Measurements from ENCODE around the gene ARHGAP20.

ARHGAP20 gene, protein sequence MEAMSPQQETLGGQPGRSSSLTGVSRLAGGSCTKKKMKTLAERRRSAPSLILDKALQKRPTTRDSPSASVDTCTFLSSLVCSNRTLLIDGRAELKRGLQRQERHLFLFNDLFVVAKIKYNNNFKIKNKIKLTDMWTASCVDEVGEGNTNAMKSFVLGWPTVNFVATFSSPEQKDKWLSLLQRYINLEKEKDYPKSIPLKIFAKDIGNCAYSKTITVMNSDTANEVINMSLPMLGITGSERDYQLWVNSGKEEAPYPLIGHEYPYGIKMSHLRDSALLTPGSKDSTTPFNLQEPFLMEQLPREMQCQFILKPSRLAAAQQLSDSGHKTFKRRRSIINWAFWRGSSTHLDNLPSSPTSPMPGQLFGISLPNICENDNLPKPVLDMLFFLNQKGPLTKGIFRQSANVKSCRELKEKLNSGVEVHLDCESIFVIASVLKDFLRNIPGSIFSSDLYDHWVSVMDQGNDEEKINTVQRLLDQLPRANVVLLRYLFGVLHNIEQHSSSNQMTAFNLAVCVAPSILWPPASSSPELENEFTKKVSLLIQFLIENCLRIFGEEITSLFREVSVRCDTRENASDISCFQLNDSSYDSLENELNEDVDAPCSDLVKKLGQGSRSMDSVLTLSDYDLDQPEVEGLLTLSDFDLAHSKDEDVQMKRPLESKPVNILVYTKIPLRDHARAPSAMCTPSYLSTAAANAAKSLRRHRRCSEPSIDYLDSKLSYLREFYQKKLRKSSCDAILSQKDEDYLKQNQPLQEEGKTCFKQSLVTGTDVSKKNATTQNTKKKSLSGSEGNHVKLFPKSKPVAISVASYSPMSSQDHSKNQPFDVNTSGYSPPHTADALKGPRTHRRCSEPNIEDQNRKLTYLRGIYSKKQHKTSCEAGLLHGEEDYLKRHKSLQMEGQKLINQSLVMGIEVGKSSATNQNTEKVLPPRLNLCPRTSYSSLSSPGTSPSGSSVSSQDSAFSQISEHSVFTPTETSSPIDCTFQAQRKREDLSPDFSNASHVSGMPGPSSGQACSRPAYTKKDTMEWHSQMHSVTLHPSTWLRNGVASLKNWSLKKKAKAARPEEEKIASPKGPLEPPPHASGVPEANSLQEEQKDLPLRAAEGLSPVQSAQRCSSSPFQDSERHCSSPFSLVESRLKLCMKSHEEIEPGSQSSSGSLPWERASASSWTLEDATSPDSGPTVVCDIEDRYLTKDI

DNA sequence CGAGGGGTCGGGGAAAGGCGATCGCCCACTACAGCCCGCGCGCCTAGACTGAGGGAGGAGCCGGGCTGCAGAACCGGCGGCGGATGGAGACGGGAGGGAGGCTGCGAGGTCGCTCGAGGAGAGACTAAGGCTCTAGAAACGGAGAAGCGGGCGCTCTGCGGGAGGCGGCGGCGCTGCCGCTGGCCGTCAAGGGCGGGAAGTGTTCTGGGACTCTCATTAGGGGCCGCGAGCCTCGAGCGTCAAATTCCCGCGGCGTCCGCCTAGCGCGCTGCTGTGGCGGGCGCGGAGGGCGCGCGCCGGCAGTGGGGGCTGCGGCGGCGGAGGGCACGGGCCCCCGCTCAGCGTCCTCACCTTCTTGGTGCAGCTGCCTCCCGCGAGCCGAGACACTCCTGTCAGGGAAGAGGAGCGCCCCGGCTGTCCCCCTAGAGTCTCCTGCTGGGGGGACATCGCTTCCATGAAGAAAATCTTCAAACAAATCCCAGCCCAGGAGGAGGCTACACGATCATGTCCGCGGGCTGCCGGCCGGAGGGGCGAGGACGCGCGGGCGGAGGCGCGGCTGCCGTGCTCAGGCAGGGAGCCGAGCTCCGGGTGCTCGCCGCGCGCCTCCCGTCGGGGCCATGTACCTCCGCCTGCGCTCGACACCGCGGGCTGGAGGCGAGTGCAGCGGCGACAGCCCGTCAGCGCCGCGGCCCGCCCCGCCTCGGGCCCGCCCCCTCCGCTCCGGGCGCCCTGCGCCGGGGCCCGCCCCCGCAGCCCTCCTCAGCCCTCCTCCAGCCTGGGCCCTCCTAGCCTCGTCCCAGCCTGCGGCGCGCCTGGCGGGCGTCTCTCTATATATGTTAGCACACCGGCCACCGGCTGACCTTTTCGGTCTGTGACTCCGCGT, at the start of gene ARHGAP20:
Gene ARHGAP20, minus strand, starts transcription at position 662 of the 883 bp plus-strand sequence. Its CDS starts 206 bp downstream, at position 456.
- peak; percentile 13 for DNase-seq

DNA sequence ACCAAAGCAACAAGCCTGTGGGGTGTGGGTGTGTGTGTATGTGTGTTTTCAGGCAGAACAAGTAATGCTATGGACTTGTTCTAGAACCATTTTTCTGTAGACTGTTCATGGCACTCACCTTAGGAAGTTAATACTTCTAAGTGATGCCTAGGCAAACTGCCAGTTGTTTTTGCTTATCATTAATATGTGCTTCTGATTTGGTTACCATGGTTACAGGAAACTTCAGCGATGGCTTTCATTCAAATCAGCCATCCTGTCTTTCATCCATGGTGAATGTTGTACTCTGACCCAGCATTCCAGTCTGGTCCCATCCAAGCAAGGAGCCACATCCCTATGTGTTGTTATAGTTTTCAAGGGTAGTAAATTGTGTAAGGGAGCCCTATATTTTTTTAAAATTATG, 49.8 kb upstream of the ARHGAP20 start:
- no peak for DNase-seq

DNA sequence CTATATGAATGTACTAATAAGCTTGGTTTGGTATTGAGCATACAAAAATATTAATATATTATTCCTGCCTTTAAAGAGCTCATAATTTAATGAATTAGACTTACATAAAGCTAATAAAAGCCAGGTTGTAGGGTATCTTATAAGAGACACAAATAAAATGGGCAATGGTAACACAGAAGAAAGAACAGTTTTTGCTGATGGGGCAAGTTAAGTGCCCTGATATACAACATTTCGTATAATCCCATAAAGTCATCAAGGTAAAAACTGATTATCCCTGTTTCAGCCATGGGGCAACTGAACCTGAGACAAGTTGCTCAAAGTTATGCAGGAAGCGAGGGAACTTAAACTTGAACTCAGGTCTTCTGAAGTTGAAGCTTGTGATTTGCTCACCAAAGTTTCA, 48.9 kb upstream of the ARHGAP20 start:
- DNase-seq = no peak

DNA sequence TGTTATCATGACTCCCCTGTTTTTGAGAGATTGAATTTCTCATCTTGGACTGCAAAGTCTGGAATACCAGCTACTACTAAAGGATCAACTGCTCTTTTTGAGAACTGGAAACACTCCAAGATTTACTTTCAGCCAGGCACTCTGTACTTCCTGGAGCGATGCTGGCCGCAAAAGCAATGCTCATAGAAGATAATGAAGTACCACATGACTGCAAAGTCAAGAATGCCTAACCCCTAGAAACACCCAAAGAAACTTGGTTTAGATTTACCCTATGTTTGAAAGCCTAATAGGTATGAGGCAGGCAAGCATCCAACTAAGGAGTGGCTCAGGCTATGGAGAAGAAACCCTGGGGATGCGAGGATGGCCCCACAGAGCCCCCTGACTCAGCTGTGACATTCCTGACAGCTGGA, 47.7 kb upstream of the ARHGAP20 start:
- DNase-seq = peak; percentile 57

DNA sequence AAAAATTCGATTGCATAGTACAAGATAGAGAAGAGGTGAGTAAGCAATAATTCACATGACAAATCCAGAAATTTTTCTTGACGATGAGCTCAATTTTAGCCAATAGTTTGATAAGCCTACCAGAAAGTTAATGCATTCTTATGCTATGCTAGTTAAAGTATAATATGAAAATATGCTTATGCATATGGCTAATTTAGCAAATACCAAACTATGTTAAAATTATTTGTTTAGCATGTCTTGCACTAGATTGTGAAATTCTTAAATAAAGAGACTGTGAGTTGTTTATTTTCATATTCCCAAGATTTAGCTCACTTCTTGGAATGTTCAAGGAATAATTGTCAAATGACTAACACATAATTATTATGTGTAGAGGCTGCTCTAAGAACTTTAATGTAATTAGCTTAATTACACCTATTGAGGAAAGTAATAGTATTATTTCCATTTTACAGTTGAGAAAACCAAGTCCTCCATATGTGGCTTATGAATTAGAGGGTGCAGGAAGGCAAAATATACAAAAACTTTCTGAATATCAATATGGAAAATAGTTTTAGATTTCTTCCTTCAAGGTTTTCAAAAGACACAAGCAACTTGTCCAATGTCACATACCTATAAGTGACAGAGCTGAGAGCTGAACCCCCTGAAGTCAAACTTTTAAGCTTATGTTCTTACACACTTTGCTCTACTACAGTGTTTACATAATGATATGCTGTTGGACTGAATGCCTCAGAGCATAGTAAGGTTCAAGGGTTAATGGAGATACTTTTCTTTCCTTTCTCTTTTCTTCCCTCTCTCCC, 45.9 kb upstream of the ARHGAP20 start:
- DNase-seq = no peak

DNA sequence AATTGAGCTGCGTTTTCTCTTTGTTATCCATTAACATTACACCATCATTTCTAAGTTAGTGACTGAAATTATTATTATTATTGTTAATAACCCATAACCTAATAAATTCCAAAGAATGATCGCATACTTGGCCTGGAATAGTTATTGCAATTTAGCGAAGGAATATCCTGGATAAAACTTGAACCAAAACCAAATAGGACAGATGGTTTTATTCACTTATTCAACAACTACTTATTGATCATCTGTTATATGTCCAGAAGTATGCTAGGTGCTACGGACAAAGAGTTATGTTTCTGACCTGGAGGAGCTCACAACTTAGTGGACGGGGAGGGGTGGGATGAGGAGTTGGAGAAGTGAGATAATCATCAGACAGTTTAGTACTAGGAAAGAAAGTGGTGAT, 44.8 kb upstream of the ARHGAP20 start:
- no peak for DNase-seq

DNA sequence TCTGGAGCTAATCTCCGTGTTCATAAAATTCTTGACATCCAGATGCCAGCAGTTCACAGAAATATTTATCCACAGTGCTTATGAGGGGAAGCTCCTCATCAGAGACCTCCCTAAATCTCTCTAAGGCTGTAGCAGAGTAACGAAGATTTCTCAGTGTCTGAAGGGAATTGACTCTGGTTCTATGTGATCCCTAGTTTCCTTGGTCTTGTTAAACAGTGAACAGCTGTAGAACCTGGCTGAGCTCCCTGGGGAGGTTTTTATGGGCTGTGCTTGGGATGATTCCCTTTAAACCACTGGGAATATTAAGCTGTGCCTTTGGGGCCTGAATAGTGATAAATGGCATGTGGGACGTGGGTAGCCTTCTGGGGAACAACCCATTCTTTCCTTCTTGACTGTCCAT, 43.7 kb upstream of the ARHGAP20 start:
- no peak for DNase-seq

DNA sequence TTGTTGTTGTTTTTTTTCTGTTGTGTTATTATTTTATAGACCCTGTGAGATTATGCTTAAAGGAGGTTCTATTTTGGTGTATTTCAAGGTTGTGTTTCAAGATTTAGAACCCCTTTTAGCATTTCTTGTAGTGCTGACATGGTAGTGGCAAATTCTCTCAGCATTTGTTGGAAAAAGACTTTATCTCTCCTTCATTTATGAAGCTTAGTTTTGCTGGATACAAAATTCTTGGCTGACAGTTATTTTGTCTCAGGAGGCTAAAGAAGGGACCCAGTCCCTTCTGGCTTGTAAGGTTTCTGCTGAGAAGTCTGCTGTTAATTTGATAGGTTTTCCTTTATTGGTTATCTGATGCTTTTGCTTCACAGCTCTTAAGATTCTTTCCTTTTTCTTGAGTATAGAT, 40.7 kb upstream of the ARHGAP20 start:
- DNase-seq = no peak

DNA sequence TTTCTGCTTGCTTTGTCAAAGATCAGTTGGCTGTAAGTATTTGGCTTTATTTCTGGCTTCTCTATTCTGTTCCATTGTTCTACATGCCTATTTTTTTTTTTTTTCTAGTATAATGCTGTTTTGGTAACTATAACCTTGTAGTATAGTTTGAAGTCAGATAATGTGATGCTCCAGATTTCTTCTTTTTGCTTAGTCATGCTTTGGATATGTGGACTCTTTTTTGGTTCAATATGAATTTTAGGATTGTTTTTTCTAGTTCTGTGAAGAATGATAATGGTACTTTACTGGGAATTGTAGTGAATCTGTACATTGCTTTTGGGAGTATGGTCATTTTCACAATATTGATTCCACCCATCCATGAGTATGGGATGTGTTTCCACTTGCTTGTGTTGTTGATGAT, 37.9 kb upstream of the ARHGAP20 start:
- no peak for DNase-seq

DNA sequence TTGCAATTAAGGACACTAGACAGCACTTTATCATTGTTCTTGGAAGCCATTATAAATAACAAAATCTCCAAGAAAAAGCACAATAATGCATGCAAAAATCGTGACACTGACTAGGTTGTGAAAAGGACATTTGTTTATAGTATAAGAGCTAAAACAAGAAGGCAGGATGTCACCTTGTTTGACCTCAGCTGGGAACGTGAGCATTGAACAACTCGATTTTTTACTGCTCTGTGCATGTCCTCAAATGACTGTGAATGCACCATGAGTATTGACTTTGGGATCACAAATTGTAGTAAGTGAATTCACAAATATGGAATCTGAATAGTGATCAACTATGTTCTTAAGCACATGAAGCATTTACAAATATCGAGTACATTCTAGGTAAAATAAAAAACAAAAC, 35.3 kb upstream of the ARHGAP20 start:
- DNase-seq = no peak

DNA sequence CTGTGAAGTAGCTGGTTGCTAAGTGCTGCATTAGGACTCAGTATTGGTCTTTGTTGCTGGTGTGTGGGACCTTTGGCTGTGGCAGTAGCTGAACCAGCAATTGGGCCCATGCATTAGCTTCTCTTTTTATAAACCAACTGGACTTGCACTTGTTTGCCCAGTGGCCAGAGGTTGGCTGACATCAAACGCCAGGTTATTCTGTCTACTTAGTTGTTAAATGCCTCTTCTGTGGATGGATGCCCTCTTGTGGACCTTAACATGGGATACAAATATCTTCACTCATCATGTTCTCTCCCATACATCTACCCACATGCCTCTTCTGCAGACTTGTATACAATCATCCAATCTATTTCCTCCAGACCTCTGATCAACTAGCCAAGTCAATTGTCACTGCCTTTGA, 26.4 kb upstream of the ARHGAP20 start:
- DNase-seq = no peak

DNA sequence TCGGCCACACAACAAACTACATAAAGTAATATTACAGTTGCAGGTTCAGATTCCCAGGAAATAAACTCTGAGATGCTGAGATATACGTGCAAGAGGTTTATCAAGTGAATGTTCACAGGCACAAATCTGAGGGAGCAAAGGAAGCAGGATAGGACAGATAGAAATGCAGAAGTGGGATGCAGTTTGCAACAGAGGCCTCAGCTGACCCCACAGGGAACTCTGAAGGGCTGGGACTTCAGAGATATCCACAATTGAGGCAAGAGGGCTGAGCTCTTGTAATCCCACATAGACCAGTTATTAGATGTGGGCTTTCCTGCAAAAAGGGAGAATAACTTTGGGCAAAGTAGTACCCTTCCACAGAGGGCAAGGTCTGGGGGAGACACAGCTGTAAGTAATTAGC, 25.4 kb upstream of the ARHGAP20 start:
- DNase-seq = no peak

DNA sequence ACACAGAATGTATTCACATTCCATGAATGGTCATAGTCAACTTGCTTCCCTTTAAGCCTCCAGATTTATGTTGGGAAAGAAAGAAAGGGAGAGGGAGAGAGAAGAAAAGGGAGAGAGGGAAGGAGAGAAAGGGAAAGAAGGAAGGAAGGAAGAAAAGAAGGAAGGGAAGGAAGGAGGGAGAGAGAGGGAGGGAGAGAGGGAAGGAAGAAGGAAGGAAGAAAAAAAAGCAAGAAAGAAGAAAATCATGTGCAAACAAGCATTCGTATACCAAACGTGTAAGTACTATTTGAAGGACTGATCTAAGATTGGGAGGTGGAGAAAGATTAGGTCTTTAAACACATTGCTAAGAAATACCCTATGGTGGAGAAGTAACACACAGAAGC, 23.9 kb upstream of the ARHGAP20 start:
- DNase-seq = no peak

DNA sequence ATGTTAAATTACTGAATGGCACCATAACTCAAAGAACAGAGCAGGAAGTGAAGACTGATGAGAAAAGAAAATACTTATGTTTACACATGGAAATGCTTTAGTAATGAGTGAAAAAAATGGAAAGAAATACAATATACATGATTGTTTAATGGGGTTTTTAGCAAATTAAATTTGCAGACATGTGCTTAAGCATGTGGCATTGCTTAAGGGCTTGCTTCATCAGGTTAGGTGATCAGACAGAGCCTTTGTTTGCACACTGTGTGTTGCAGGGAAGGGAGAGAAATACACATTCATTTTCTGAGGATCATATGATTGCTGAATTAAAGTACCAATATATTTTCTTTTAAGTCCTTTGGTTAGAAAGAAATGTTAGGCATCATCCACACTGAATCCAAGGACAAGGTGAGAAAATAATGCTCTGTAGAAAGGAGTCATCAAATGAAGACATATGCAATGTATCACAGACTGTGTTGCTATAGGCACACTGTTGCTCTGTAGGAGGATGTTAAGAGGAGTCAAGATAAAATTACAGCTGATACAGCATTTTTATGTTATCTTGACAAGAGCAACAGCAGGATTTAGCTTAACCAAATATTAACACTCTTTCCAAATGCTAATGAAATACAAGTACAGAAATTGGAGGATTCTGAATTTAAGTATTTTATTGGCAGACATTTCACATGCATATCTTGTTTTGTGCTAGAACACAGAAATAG, 23.4 kb upstream of the ARHGAP20 start:
- no peak for DNase-seq

DNA sequence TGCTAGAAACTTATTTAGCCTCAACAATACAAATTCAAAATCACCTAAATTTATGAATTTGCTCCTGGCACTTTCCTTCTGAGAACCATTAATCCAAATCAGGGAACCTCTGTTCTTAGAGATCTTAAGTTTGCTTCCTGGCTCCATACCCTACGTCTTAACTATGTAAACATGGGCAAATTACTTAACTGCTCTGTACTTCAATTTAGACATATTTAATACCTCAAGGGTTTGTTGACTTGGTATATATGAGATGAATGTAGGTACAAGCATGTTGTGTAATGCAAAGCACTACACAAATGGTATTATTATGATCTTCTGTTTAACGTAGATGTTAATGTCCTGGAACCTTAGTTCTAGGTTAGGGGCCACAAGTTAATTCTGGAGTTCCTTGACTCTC, 22.6 kb upstream of the ARHGAP20 start:
- no peak for DNase-seq

DNA sequence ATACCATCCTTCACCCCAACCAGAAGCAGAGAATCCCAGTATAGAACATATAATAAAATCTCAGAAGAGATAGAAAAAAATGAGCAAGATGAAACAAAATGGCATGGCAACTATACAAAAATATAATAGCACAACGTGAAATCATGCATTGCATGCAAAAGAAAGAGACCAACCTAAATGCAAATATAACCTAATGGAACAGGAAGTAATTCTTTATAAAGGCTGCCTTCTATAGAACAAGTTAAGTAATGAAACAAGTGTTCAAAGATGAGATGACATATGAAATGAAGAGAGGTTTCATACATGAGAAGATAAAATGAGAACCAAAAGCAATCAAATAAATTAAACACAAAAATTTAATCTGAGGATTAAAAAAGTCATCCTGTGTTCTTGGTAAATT, 18.5 kb upstream of the ARHGAP20 start:
- no peak for DNase-seq

DNA sequence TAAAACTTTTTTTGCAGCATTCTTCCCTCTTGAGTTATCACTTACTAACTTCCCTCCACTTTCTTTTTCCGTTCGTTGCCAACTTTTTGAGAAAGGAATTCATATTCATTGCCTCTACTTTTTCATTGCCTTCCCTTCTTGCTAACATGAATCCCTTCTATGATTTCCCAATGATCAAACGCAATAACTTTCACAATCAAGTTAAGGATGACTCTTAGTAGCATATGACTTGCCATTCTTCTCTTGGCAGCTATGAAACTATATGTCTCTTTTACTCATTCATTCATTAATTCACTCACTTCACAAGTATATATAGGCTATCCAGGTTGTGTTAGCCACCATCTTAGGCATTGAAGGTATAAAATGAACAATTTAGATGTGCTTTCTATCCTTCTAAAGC, 16.6 kb upstream of the ARHGAP20 start:
- DNase-seq = no peak

DNA sequence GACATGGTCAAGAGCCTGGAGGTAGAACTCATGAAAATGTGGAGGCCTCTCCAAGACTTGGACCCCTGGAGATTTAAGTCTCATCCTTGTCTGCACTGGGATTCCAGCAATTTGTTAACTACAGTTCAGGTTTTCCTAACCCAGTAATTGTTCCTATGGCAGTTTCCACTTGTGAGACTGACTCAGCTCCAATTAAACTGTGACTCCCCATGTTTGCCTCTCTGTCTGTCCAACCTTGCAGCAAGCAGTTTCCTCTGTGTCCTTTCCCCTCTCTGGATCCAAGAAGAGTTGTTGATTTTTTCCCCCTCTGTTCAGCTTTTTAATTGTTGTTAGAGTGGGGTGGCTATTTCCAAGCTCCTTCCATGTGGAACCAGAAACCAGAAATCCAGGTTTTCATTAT, 16.2 kb upstream of the ARHGAP20 start:
- no peak for DNase-seq

DNA sequence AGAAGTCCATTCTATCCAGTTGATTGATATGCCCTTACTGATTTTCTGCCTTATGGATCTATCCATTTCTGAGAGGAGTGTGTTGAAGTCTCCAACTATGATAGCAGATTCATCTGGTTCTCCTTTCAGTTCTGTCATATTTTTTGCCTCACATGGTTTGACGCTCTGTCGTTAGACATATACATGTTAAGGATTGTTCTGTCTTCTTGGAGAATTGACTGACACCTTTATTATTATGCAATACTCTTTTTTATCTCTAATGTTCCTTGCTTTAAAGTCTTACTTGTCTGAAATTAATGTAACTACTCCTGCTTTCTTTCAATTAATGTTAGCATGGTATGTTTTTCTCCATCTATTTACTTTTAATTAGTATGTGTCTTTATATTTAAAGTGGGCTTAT, 12.1 kb upstream of the ARHGAP20 start:
- DNase-seq = no peak

DNA sequence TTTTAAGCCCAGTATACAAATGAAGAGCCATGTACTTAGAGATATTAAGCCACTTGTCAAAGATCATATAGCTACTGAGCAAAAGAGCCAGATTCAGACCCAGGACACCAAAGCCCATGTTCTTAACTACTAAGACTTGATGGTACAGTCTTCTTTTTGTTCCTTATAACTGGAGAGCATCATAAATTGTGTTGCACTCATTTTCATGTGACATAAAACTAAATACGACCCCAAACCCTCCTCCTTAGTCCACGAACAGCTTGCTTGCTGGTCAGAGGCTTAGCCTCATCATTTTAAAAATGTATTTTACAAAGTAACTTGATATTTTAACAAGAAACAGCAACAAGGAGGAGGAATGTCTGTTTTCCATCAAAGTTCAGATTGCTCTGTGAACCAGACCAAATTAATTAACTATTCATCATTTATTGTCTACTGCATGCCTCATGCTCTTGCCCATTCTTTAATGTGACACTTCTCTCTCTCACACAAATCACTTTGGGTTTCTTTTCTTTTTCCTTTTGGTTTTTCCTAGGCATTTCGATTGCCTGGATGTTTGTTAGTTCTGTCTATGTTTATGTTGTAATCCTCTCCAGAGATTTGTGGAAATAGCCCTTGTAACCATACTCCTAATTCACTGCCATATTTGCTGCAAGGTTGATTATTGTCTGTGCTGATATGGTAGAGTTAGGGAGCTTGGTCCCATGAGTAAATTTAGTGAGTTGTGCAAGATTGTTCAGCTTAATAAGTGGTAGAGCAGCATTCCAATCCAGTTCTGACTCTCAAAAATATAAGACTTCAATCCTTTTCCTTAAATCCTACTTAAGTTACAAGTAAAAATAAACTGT, 8.4 kb upstream of the ARHGAP20 start:
- DNase-seq = no peak

Data from NCI-H2107 (cell line).